Cardiac fibroblast (primary cell): Measurements from ENCODE around the gene SKIDA1.
A peak's percentile ranks its signal among the peaks of the same experiment; 100 is the strongest.
"Not testable (repeated sequence)": the region's sequence is repeated elsewhere in the genome, so short reads cannot be mapped to it uniquely, and the experiment has no call there.

Source experiments
- DNase-seq, 2 donors: peaks; one replicate each; pipeline versions ENCODE4 v3.0.0 to v3.0.0-alpha.2; 2010; ENCODE audit warnings: low read depth in 2 of 2
- H3K4me3 ChIP-seq, 2 donors: replicated peaks in 1 of 2; 1 replicate in 1 of 2; 2 replicates in 1 of 2; pipeline ENCODE4 v1.5.1; 2011; ENCODE audit warnings: low read depth in 2 of 2, low read length in 2 of 2, mild to moderate bottlenecking in 2 of 2, moderate library complexity in 1 of 2
- TF ChIP-seq, protein P1 (sequence below): IDR thresholded peaks from one replicate; pipeline ENCODE4 v1.5.1; 2011; ENCODE audit warnings: low read depth, mild to moderate bottlenecking, low read length, inconsistent platforms

SKIDA1 gene

GRCh38 chr10:21525367-21526187 is at the start of gene SKIDA1:
Gene SKIDA1 (minus strand): TSS chr10:21525682. CDS start chr10:21517822, 7,860 bp downstream.
- peak within 1 kb of the TSS; percentile 65 to 67 for H3K4me3 ChIP-seq
- DNase-seq = peak; percentile 78 to 95
- TF ChIP-seq, protein P1, sequence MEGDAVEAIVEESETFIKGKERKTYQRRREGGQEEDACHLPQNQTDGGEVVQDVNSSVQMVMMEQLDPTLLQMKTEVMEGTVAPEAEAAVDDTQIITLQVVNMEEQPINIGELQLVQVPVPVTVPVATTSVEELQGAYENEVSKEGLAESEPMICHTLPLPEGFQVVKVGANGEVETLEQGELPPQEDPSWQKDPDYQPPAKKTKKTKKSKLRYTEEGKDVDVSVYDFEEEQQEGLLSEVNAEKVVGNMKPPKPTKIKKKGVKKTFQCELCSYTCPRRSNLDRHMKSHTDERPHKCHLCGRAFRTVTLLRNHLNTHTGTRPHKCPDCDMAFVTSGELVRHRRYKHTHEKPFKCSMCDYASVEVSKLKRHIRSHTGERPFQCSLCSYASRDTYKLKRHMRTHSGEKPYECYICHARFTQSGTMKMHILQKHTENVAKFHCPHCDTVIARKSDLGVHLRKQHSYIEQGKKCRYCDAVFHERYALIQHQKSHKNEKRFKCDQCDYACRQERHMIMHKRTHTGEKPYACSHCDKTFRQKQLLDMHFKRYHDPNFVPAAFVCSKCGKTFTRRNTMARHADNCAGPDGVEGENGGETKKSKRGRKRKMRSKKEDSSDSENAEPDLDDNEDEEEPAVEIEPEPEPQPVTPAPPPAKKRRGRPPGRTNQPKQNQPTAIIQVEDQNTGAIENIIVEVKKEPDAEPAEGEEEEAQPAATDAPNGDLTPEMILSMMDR = no peak

DNA sequence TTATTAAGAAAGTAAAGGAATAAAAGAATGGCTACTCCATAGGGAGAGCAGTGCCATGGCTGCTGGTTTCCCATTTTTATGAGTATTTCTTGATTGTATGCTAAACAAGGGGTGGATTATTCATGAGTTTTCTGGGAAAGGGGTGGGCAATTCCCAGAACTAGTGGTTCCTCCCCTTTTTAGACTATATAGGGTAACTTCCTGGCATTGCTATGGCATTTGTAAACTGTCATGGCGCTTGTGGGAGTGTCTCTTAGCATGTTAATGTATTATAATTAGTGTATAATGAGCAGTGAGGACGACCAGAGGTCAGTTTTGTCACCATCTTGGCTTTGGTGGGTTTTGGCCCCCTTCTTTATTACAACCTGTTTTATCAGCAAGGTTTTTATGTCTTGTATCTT is 49.0 kb upstream of the SKIDA1 start:
- DNase-seq = not testable (repeated sequence)

GRCh38 chr10:21572578-21572977 is 47.1 kb upstream of the SKIDA1 start:
- DNase-seq = peak; percentile 68 to 73
- no peak overlapping the region for H3K4me3 ChIP-seq
- TF ChIP-seq, protein P1 = no peak

More for the DNA sequence above, 49.0 kb upstream of the SKIDA1 start:
- H3K4me3 ChIP-seq = not testable (repeated sequence)

DNA sequence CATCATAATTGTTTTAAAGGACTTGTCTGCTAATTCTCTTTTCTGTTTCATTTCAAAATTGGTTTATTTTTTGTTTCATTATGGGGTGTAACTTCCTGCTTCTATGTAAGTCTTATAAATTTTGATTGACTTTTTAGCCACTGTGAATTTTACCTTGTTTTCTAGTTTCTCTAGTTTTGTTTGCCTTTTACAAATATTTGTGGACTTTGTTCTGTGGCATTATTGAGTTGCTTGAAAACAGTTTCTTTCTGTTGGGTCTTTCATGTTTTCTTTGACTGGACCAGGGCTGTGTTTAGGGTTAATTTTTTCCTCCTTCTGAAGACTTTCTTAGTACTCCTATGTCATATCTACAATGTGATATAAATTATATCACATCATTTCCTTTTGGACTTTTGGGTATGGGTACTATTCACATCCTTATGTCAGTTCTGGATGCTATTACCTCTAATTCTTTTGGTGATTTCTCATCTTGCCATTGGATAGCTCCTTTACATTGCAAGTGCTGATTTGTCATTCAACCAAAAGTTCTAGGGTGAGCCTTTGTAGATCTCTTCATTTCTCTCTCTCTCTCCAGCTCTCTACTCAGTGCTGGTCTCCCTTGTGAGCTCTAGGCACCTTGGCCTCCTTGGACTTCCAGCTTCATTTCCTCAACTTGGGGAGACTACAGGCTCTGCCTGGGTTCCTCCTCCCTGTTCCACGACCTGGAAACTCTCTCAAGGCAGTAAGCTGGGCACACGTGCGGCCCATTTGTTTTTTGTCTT is 45.5 kb upstream of the SKIDA1 start:
- DNase-seq = no peak
- TF ChIP-seq, protein P1 = no peak
- H3K4me3 ChIP-seq = no peak overlapping the region

DNA sequence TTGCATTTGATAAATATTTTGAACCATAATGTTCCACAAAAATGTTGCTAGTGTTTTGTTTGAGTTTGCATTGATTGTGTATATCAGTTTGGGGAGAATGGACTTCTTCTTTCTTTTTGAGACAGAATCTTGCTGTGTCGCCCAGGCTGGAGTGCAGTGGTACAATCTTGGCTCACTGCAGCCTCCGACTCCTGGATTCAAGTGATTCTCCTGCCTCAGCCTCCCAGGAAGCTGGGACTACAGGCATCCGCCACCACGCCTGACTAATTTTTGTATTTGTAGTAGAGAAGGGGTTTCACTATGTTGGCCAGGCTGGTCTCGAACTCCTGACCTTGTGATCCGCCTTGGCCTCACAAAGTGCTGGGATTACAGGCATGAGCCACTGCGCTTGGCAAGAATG is 33.5 kb upstream of the SKIDA1 start:
- not testable (repeated sequence) for DNase-seq, H3K4me3 ChIP-seq

DNA sequence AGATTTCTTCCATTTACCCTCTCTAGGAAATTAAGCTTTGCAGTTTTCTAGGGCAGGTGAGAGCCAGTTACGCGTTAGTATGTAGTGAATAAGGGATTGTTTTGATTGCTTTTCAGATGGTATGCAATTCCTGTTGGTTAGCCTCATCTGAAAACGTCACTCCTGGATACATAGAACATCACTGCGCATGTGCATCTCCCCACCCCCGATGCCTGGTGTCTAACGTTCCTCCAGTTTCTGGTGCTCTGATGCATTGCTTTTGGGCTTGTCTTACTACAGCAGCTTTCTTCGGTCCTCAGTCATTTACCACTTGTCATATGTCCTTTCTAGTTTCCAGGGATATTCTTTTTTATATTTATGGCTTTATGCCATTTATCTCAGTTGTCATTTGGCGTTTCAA is 31.0 kb upstream of the SKIDA1 start:
- DNase-seq = no peak
- no peak overlapping the region for H3K4me3 ChIP-seq
- TF ChIP-seq, protein P1 = no peak

DNA sequence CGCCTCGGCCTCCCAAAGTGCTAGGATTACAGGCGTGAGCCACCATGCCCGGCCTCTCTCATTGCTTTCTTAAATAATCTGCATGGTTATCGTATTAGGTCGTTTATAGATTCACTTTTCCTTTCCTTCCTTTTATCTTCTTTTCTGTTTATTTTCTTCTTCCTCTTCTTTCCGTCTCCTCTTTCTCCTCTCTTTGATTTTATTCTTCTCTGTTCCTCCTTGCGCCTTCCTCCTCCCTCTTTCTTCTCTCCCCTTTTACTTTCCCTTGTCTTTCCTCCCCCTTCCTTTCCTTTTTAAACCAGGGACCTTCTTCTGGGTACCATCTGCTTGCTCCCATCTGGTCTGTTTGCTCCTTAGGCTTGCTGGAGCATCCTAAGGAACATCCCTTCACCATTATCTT is 27.2 kb upstream of the SKIDA1 start:
- H3K4me3 ChIP-seq = no peak overlapping the region
- TF ChIP-seq, protein P1 = no peak
- DNase-seq = no peak
